ENCODE data around the gene ROBO1. TPM values are rescaled to one million over a fixed set of nuclear protein-coding genes. Genes with fewer than 3 reads are reported as not detected.

Gene ROBO1
- total RNA-seq, 1 donor from 2014 or later = 78.0 TPM

- H3K4me3 Mint-ChIP-seq (ENCODE audit: low read depth) = no peak overlapping the region
- DNase-seq (ENCODE audit: low spot score, unreplicated experiment) = no peak
- no peaks in the 10 kb centered on the region for H3K27me3 Mint-ChIP-seq
- no peaks in the 10 kb centered on the region for H3K4me1 Mint-ChIP-seq (ENCODE audit: low read depth)
- TF ChIP-seq, protein P1, sequence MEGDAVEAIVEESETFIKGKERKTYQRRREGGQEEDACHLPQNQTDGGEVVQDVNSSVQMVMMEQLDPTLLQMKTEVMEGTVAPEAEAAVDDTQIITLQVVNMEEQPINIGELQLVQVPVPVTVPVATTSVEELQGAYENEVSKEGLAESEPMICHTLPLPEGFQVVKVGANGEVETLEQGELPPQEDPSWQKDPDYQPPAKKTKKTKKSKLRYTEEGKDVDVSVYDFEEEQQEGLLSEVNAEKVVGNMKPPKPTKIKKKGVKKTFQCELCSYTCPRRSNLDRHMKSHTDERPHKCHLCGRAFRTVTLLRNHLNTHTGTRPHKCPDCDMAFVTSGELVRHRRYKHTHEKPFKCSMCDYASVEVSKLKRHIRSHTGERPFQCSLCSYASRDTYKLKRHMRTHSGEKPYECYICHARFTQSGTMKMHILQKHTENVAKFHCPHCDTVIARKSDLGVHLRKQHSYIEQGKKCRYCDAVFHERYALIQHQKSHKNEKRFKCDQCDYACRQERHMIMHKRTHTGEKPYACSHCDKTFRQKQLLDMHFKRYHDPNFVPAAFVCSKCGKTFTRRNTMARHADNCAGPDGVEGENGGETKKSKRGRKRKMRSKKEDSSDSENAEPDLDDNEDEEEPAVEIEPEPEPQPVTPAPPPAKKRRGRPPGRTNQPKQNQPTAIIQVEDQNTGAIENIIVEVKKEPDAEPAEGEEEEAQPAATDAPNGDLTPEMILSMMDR (IDR thresholded peaks at IDR 0.05; ENCODE audit: unreplicated experiment) = no peak
- H3K36me3 Mint-ChIP-seq (ENCODE audit: insufficient read depth) = no peaks in the 10 kb centered on the region
- no peak overlapping the region for H3K27ac Mint-ChIP-seq
- no peaks in the 10 kb centered on the region for H3K9me3 Mint-ChIP-seq (ENCODE audit: low read depth)
Measured at GRCh38 chr3:79639855-79640254, 127.9 kb downstream of the ROBO1 start.

DNA sequence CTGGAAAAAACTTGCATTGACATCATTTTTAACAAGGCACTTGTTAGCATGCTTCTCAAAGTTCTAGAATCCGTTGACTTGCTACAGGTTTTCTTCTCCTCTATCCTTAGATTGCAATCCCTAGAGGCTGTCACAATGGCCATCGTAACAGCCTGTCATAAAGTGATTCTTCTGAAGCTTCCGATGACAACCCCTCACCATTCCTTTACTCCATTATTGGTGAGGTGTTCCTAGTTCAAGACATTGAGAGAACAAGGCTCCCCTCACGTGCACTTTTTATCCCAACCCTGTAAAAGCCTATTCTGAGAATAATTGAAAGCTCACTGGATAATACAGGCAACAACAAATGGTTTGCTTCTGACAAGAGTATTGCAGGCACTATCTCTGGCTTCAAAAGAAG is 131.4 kb downstream of the ROBO1 start:
- Mint-ChIP-seq H3K27me3 (no peaks in the 10 kb centered on the region), H3K4me1 (ENCODE audit: low read depth) (no peaks in the 10 kb centered on the region), H3K36me3 (ENCODE audit: insufficient read depth) (no peaks in the 10 kb centered on the region), H3K4me3 (ENCODE audit: low read depth) (no peak overlapping the region), H3K9me3 (ENCODE audit: low read depth) (no peaks in the 10 kb centered on the region), H3K27ac (no peak overlapping the region)
- no peak for DNase-seq (ENCODE audit: low spot score, unreplicated experiment)
- TF ChIP-seq, protein P1 (IDR thresholded peaks at IDR 0.05; ENCODE audit: unreplicated experiment) = no peak

DNA sequence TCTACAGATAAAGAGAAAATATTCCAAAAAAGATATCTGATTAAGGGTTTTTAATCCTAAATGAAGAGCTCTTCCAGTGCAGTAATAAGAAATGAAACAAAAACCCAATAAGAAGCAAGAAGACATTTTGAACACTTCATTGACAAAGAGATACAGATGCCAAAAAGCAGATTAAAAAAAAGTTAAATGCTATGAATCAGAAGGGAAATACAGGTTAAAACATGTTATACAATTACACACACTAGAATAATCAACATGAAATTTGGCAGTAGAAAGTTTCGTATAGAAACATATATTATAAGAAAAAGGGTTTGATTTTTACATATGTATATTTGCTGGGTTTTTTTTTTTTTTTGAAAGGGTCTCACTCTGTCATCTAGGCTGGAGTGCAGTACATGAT is 135.0 kb downstream of the ROBO1 start:
- Mint-ChIP-seq H3K9me3 (ENCODE audit: low read depth) (no peaks in the 10 kb centered on the region), H3K27ac (no peak overlapping the region), H3K36me3 (ENCODE audit: insufficient read depth) (no peaks in the 10 kb centered on the region), H3K4me3 (ENCODE audit: low read depth) (no peak overlapping the region), H3K27me3 (no peaks in the 10 kb centered on the region), H3K4me1 (ENCODE audit: low read depth) (no peaks in the 10 kb centered on the region)
- DNase-seq (ENCODE audit: low spot score, unreplicated experiment) = no peak
- TF ChIP-seq, protein P1 (IDR thresholded peaks at IDR 0.05; ENCODE audit: unreplicated experiment) = no peak

- no peaks in the 10 kb centered on the region for H3K36me3 Mint-ChIP-seq (ENCODE audit: insufficient read depth)
- no peak overlapping the region for H3K27ac Mint-ChIP-seq
- peaks cover 3% of the 10 kb centered on the region for H3K4me1 Mint-ChIP-seq (ENCODE audit: low read depth)
- no peak for DNase-seq (ENCODE audit: low spot score, unreplicated experiment)
- TF ChIP-seq, protein P1 (IDR thresholded peaks at IDR 0.05; ENCODE audit: unreplicated experiment) = no peak
- no peak overlapping the region for H3K4me3 Mint-ChIP-seq (ENCODE audit: low read depth)
- peaks cover 42% of the 10 kb centered on the region for H3K9me3 Mint-ChIP-seq (ENCODE audit: low read depth)
- H3K27me3 Mint-ChIP-seq = no peaks in the 10 kb centered on the region
Measured at GRCh38 chr3:79618883-79619282, 148.9 kb downstream of the ROBO1 start.

DNA sequence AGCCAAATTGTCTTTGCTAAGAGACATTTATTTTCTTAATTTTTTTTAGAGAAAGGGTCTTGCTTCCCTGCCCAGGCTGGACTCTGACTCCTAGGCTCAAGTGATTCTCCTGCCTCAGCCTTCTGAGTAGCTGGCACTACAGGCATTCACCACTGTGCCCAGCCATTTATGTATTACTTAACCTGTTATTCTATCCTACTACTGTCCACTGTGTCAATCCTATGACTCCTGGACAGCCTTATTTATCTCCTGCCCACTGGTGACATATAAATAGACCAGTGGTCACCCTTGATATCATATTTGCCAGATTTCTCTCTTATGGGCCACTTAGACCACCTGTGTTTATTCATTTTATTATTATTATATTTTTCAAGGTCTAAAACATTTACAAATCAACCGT is 161.4 kb downstream of the ROBO1 start:
- H3K9me3 Mint-ChIP-seq (ENCODE audit: low read depth) = peaks cover 3% of the 10 kb centered on the region
- H3K27ac Mint-ChIP-seq = no peak overlapping the region
- TF ChIP-seq, protein P1 (IDR thresholded peaks at IDR 0.05; ENCODE audit: unreplicated experiment) = no peak

More for the DNA sequence above, 161.4 kb downstream of the ROBO1 start:
- H3K27me3 Mint-ChIP-seq = no peaks in the 10 kb centered on the region
- no peak overlapping the region for H3K4me3 Mint-ChIP-seq (ENCODE audit: low read depth)
- H3K36me3 Mint-ChIP-seq (ENCODE audit: insufficient read depth) = no peaks in the 10 kb centered on the region
- no peak for DNase-seq (ENCODE audit: low spot score, unreplicated experiment)
- H3K4me1 Mint-ChIP-seq (ENCODE audit: low read depth) = peaks cover 3% of the 10 kb centered on the region
